K562 (cell line): ENCODE data around the gene TM2D3. TPM values are rescaled to one million over a fixed set of nuclear protein-coding genes. Genes with fewer than 3 reads are reported as not detected.

Experiments used
- ARID1B ChIP-seq: fragments of 450-650 bp; IDR thresholded peaks from 2 replicates; pipeline ENCODE4 v1.6.1; 2016; ENCODE audit warnings: antibody characterized with exemption, mild to moderate bottlenecking, inconsistent platforms
- CBFA2T3 ChIP-seq: fragments of 450-650 bp; IDR thresholded peaks from 2 replicates; pipeline ENCODE4 v1.6.1; 2017
- DPF2 ChIP-seq: fragments of 450-650 bp; IDR thresholded peaks from 2 replicates; pipeline ENCODE4 v1.6.1; 2016
- EHMT2 ChIP-seq: fragments of 450-650 bp; IDR thresholded peaks from 2 replicates; pipeline ENCODE4 v1.6.1; 2018; ENCODE audit warnings: antibody characterized with exemption
- EP400 ChIP-seq: fragments of 450-650 bp; IDR thresholded peaks from 2 replicates; pipeline ENCODE4 v1.6.1; 2017; ENCODE audit warnings: antibody characterized with exemption, mild to moderate bottlenecking, moderate library complexity
- GTF2A2 ChIP-seq: IDR thresholded peaks from 2 replicates; pipeline ENCODE4 v1.6.1; 2016; ENCODE audit warnings: mild to moderate bottlenecking, missing genetic modification characterization, missing compliant biosample characterization
- HDAC1 ChIP-seq, 2 experiments: fragments of 450-650 bp; IDR thresholded peaks; 2 replicates each; pipeline ENCODE4 v1.6.1; 2016 to 2017; ENCODE audit warnings: inconsistent platforms in 1 of 2, mild to moderate bottlenecking in 1 of 2, moderate library complexity in 1 of 2
- KLF16 ChIP-seq: IDR thresholded peaks from 2 replicates; pipeline ENCODE4 v1.6.1; 2016; ENCODE audit warnings: antibody characterized with exemption
- MIER1 ChIP-seq: fragments of 450-650 bp; IDR thresholded peaks from 2 replicates; pipeline ENCODE4 v1.6.1; 2016; ENCODE audit warnings: antibody characterized with exemption, mild to moderate bottlenecking, low read depth
- SMAD4 ChIP-seq: fragments of 250-450 bp; sonication (Bioruptor Pico); conservative IDR thresholded peaks from 2 replicates; pipeline ENCODE4 v1.8.0; 2021; ENCODE audit warnings: inconsistent platforms, mild to moderate bottlenecking, moderate library complexity
- SMARCA5 ChIP-seq: fragments of 450-650 bp; IDR thresholded peaks from 2 replicates; pipeline ENCODE4 v1.6.1; 2016
- TARDBP ChIP-seq: fragments of 450-650 bp; IDR thresholded peaks from 2 replicates; pipeline ENCODE4 v1.6.1; 2016
- TCF3 ChIP-seq: sonication (generic); formaldehyde crosslinking; IDR thresholded peaks from 2 replicates; pipeline ENCODE4 v1.4.0; 2020; ENCODE audit warnings: mild to moderate bottlenecking, missing genetic modification reagents
- TRIM28 ChIP-seq: fragments of 450-650 bp; IDR thresholded peaks from 2 replicates; pipeline ENCODE4 v1.6.1; 2017
- ZNF253 ChIP-seq: fragments of 250-450 bp; sonication (Bioruptor Pico); conservative IDR thresholded peaks from 2 replicates; pipeline ENCODE4 v1.6.1; 2021; ENCODE audit warnings: mild to moderate bottlenecking
- ZNF316 ChIP-seq: fragments of 450-650 bp; IDR thresholded peaks from 2 replicates; pipeline ENCODE4 v1.6.1; 2016
- ZNF41 ChIP-seq: fragments of 250-450 bp; sonication (Bioruptor Pico); conservative IDR thresholded peaks from 2 replicates; pipeline ENCODE4 v1.4.0; 2020; ENCODE audit warnings: mild to moderate bottlenecking
- polyA plus RNA-seq, 8 experiments: library from polyadenylated mRNA; depleted of rRNA in 4 of 8; stranded (reverse) in 5 of 8; unstranded in 3 of 8; fragments of >200 nt; fragmentation: Nextera tagmentation in 2 of 8; fragmentation: Illumina TruSeq in 1 of 8; extraction: Ambion mirVana in 2 of 8; extraction: Trizol in 1 of 8; gene quantifications; 2 replicates each; pipeline versions ENCODE4 v1.2.1 to v1.2.3, GENCODE V29; 2011 to 2014; ENCODE audit warnings: inconsistent platforms in 1 of 8, missing spikeins in 1 of 8
- total RNA-seq, 7 experiments: library from RNA; depleted of rRNA in 6 of 7; stranded (reverse); fragments of >200 nt in 6 of 7; fragmentation: Illumina TruSeq in 2 of 7; extraction: Trizol in 2 of 7; gene quantifications; 2 replicates each; pipeline versions ENCODE4 v1.2.1 to v1.2.3, GENCODE V29; 2011 to 2021; ENCODE audit warnings: low replicate concordance in 1 of 7
- TF ChIP-seq, protein P1 (sequence below): sonication (generic); formaldehyde crosslinking; IDR thresholded peaks from 2 replicates; pipeline ENCODE4 v1.8.0; 2022; ENCODE audit warnings: missing genetic modification reagents, mild to moderate bottlenecking, borderline replicate concordance
- TF ChIP-seq, protein P2 (sequence below): IDR thresholded peaks from 3 replicates; pipeline ENCODE4 v1.6.1; 2011; ENCODE audit warnings: borderline replicate concordance, mild to moderate bottlenecking, moderate library complexity; ENCODE audit not compliant: insufficient read length; ENCODE audit errors: extremely low read depth
- TF ChIP-seq, protein P3 (sequence below): sonication (generic); formaldehyde crosslinking; IDR thresholded peaks from 2 replicates; pipeline ENCODE4 v1.8.1; 2023; ENCODE audit warnings: mild to moderate bottlenecking, missing genetic modification reagents
- TF ChIP-seq, protein P4 (sequence below): fragments of 450-650 bp; IDR thresholded peaks from 2 replicates; pipeline ENCODE4 v1.6.1; 2018; ENCODE audit warnings: mild to moderate bottlenecking, low read depth; ENCODE audit not compliant: partially characterized antibody

Gene TM2D3
- total and polyA plus RNA-seq, 9 of the 15 experiments (the other 6 are each of a cell fraction or from before 2014, with no cell fraction given) = 16.5 to 67.9 (median 31.3) TPM

DNA sequence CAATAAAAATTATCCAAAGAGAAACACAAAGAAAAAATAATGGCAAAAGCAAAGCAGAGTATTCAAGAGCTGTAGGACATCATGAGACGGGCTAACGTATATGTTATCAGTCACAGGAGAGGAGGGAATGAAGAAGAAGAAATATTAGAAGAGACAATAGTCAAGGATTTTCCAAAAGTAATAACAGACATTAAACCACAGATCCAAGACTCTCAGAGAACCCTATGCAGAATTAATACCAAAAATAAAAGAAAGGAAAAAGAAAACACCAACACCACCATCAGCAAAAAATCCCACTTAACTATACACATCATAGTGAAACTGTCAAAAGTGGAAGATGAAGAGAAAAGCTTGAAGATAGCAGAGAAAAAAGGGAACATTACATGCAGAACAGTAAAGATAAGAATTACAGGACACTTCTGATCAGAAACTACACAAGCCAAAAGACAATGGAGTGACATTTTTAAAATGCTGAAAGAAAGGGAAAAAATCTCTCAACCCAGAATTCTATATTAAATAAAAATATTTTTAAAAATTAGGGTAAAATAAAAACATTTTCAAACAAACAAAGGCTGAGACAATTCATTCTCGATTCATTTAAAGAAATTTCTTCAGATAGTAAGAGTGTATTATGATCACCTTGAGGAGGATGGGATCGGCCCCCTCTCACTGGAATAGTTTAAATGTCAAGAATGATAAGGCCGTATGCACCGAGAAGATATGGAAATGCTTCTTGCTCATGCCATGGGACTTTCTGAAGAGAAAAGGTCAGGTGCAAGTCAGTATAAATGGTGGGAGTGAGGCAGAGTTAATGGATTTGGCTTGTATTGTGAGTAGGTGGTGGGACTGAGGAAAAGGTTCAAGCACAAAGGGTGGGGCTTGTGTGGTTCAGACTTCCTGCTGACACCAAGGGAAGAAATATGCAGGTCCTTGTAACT, 28.5 kb downstream of the TM2D3 start (continued):
- TF ChIP-seq, protein P1, sequence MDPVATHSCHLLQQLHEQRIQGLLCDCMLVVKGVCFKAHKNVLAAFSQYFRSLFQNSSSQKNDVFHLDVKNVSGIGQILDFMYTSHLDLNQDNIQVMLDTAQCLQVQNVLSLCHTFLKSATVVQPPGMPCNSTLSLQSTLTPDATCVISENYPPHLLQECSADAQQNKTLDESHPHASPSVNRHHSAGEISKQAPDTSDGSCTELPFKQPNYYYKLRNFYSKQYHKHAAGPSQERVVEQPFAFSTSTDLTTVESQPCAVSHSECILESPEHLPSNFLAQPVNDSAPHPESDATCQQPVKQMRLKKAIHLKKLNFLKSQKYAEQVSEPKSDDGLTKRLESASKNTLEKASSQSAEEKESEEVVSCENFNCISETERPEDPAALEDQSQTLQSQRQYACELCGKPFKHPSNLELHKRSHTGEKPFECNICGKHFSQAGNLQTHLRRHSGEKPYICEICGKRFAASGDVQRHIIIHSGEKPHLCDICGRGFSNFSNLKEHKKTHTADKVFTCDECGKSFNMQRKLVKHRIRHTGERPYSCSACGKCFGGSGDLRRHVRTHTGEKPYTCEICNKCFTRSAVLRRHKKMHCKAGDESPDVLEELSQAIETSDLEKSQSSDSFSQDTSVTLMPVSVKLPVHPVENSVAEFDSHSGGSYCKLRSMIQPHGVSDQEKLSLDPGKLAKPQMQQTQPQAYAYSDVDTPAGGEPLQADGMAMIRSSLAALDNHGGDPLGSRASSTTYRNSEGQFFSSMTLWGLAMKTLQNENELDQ (CRISPR knock-in tag) = no peak
- TF ChIP-seq, protein P2, sequence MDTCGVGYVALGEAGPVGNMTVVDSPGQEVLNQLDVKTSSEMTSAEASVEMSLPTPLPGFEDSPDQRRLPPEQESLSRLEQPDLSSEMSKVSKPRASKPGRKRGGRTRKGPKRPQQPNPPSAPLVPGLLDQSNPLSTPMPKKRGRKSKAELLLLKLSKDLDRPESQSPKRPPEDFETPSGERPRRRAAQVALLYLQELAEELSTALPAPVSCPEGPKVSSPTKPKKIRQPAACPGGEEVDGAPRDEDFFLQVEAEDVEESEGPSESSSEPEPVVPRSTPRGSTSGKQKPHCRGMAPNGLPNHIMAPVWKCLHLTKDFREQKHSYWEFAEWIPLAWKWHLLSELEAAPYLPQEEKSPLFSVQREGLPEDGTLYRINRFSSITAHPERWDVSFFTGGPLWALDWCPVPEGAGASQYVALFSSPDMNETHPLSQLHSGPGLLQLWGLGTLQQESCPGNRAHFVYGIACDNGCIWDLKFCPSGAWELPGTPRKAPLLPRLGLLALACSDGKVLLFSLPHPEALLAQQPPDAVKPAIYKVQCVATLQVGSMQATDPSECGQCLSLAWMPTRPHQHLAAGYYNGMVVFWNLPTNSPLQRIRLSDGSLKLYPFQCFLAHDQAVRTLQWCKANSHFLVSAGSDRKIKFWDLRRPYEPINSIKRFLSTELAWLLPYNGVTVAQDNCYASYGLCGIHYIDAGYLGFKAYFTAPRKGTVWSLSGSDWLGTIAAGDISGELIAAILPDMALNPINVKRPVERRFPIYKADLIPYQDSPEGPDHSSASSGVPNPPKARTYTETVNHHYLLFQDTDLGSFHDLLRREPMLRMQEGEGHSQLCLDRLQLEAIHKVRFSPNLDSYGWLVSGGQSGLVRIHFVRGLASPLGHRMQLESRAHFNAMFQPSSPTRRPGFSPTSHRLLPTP = no peak
- no peak for TF ChIP-seq SMAD4 (CRISPR knock-in tag)
- no peak for TF ChIP-seq GTF2A2 (tag)
- TF ChIP-seq ZNF41 = no peak
- TF ChIP-seq HDAC1 (IDR thresholded peaks at IDR 0.05) = peak in 1 of 2 experiments; percentile 78; a peak in 1 of 4 replicates
- TF ChIP-seq ZNF253 (CRISPR knock-in tag) = no peak
- TF ChIP-seq, protein P3, sequence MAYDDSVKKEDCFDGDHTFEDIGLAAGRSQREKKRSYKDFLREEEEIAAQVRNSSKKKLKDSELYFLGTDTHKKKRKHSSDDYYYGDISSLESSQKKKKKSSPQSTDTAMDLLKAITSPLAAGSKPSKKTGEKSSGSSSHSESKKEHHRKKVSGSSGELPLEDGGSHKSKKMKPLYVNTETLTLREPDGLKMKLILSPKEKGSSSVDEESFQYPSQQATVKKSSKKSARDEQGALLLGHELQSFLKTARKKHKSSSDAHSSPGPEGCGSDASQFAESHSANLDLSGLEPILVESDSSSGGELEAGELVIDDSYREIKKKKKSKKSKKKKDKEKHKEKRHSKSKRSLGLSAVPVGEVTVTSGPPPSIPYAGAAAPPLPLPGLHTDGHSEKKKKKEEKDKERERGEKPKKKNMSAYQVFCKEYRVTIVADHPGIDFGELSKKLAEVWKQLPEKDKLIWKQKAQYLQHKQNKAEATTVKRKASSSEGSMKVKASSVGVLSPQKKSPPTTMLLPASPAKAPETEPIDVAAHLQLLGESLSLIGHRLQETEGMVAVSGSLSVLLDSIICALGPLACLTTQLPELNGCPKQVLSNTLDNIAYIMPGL (CRISPR knock-in tag) = no peak
- TF ChIP-seq SMARCA5 = 0 out of 2 replicates have a peak, but pooled peaks have one; percentile 22
- TF ChIP-seq MIER1 = peak; percentile 50; the same call in 1 of the 2 replicates
- peak; percentile 37; the same call in 1 of the 2 replicates for TF ChIP-seq ARID1B
- TF ChIP-seq CBFA2T3 = peak; percentile 60
- TF ChIP-seq TARDBP = no peak
- TF ChIP-seq EP400 = peak; percentile 33; the same call in 1 of the 2 replicates
- no peak for TF ChIP-seq KLF16
- TF ChIP-seq EHMT2 = 0 out of 2 replicates have a peak, but pooled peaks have one; percentile 10
- TF ChIP-seq TRIM28 = peak; percentile 99
- TF ChIP-seq, protein P4, sequence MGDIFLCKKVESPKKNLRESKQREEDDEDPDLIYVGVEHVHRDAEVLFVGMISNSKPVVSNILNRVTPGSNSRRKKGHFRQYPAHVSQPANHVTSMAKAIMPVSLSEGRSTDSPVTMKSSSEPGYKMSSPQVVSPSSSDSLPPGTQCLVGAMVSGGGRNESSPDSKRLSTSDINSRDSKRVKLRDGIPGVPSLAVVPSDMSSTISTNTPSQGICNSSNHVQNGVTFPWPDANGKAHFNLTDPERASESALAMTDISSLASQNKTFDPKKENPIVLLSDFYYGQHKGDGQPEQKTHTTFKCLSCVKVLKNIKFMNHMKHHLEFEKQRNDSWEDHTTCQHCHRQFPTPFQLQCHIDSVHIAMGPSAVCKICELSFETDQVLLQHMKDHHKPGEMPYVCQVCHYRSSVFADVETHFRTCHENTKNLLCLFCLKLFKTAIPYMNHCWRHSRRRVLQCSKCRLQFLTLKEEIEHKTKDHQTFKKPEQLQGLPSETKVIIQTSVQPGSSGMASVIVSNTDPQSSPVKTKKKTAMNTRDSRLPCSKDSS = peak; percentile 99
- TF ChIP-seq DPF2 = peak; percentile 15; the same call in 1 of the 2 replicates
- 0 out of 2 replicates have a peak, but pooled peaks have one; percentile 24 for TF ChIP-seq ZNF316
- 0 out of 2 replicates have a peak, but pooled peaks have one; percentile 25 for TF ChIP-seq TCF3 (CRISPR knock-in tag)
